Choroid plexus epithelial cell (primary cell): Measurements from ENCODE around the gene OXT.
"Not testable (repeated sequence)": the region's sequence is repeated elsewhere in the genome, so short reads cannot be mapped to it uniquely, and the experiment has no call there.

Experiments used
- DNase-seq: peaks from one replicate; pipeline ENCODE4 v3.0.0-alpha.2; 2010; ENCODE audit warnings: low read depth
- H3K4me3 ChIP-seq: 2 replicates; pipeline ENCODE4 v1.5.1; 2011; ENCODE audit warnings: low read depth, mild to moderate bottlenecking, control low read depth, low read length, moderate library complexity
- CTCF ChIP-seq: conservative IDR thresholded peaks from 2 replicates; pipeline ENCODE4 v1.5.1; 2011; ENCODE audit warnings: low read depth, mild to moderate bottlenecking, control low read depth, inconsistent platforms, low read length, moderate library complexity

Gene OXT

DNA sequence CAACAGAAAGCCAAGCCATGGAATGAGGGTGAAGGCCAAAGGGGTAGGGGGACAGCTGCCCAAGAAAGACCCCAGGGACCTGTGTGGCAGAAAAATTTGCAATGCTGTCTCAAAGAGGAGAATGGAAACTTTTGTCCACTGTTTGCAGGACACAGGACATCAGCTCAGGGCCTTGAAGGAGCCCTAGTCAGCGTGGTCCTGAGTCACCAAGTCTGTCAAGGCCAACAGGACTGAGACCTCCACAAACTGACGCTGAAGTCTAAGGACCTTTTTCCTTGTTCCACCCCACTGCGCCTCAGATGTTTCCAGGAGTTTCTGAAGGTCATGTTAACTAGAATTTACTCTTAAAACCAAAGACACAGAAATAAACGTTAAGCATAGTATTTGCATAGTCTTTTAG lies 44.9 kb downstream of the OXT start:
- no peak for DNase-seq
- TF ChIP-seq CTCF = no peak
- H3K4me3 ChIP-seq = no peak overlapping the region

DNA sequence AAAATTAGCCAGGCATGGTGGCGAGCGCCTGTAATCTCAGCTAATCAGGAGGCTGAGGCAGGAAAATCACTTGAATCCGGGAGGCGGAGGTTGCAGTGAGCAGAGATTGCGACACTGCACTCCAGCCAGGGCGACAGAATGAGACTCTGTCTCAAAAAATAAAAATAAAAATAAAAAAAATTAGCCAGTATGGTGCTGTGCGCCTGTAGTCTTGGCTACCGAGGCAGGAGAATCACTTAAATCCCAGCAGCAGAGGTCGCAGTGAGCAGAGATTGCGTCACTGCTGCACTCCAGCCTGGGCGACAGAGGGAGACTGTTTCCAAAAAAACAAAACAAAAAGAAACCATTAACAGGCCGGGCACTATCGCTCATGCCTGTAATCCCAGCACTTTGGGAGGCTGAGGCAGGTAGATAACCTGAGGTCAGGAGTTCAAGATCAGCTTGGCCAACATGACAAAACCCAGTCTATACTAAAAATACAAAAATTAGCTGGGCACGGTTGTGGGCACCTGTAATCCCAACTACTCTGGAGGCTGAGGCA lies 46.5 kb downstream of the OXT start:
- DNase-seq = peak; percentile 87
- H3K4me3 ChIP-seq = not testable (repeated sequence)
- peak; percentile 80 for TF ChIP-seq CTCF

DNA sequence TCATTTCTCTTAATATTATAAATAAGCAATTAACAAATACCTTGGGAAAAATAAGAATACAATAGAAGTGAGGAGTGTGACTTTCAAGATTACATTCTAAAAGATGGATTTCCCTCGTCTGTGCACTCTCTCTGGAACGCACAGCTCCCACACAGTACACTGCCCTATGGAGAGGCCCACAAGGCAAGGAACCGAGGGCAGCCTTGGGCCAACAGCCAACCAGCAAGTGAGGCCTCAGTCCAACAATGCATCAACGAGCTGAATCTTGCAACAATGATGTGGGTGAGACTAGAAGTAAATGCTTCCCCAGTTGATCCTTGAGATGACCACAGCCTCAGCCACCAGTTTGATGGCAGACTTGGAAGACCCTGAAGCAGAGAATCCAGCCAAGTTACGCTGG lies 47.6 kb downstream of the OXT start:
- H3K4me3 ChIP-seq = no peak overlapping the region
- no peak for TF ChIP-seq CTCF
- DNase-seq = no peak

- no peak for DNase-seq
- no peak for TF ChIP-seq CTCF
- no peak overlapping the region for H3K4me3 ChIP-seq
Measured at GRCh38 chr20:3121271-3121911, 50.0 kb downstream of the OXT start.
